ENCODE data around the gene ABL1.

The ABL1 gene

GRCh38 chr9:130914417-130915095, 79.5 kb downstream of the ABL1 start:
- H3K9ac ChIP-seq (ENCODE audit: low read length), result no peak overlapping the region
- peaks cover 4% of the 10 kb centered on the region; the same call in 1 of the 2 replicates for H3K27me3 ChIP-seq (ENCODE audit: insufficient read depth, low read length)
- H3K36me3 ChIP-seq (ENCODE audit: insufficient read depth, low read length), result no peaks in the 10 kb centered on the region
- H3K9me3 ChIP-seq (ENCODE audit: low read length), result no peaks in the 10 kb centered on the region
- H3F3A ChIP-seq (ENCODE audit: insufficient read depth, low read length), result no peaks in the 10 kb centered on the region
- H4K20me1 ChIP-seq (ENCODE audit: insufficient read depth, low read length), result no peaks in the 10 kb centered on the region
- H3K4me3 ChIP-seq (ENCODE audit: low read depth, low read length, poor library complexity, severe bottlenecking), result no peak overlapping the region
- no peak overlapping the region for H2AFZ ChIP-seq (ENCODE audit: low read length)
- H3K4me2 ChIP-seq (ENCODE audit: low read length), result no peak overlapping the region
- H3K27ac ChIP-seq (ENCODE audit: low read depth, low read length, poor library complexity, severe bottlenecking), result no peak overlapping the region
- no peaks in the 10 kb centered on the region for H3K4me1 ChIP-seq (ENCODE audit: insufficient read depth, low read length, severe bottlenecking)
- no peaks in the 10 kb centered on the region for H3K79me2 ChIP-seq (ENCODE audit: insufficient read depth, low read length)
- no peaks in the 10 kb centered on the region for H3K9me2 ChIP-seq (ENCODE audit: low read depth, low read length)
- TF ChIP-seq EZH2 (IDR thresholded peaks at IDR 0.05; ENCODE audit: borderline replicate concordance, low read length), result no peak
- TF ChIP-seq CTCF (IDR thresholded peaks at IDR 0.05; ENCODE audit: low read length), result no peak

DNA sequence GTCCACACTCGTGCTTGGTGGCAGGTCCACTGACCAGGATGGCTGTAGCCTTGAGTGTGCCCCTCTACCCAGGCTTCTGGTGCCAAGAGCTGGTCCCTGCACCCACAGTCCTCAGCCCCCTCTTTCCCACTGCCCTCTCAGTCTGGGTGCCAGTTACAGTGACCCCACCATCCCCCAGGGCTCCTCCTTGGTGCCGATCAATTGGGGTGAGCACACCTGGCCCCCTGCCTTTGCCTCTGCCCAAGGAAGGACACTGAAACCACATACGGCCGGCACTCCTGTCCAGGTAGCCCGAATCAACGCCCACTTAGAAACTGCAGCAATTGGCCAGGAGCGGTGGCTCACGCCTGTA, 80.0 kb downstream of the ABL1 start:
- H3K36me3 ChIP-seq (ENCODE audit: insufficient read depth, low read length), result no peaks in the 10 kb centered on the region
- H2AFZ ChIP-seq (ENCODE audit: low read length), result no peak overlapping the region
- no peak overlapping the region for H3K4me2 ChIP-seq (ENCODE audit: low read length)
- H4K20me1 ChIP-seq (ENCODE audit: insufficient read depth, low read length), result no peaks in the 10 kb centered on the region
- TF ChIP-seq EZH2 (IDR thresholded peaks at IDR 0.05; ENCODE audit: borderline replicate concordance, low read length) (no peak), CTCF (IDR thresholded peaks at IDR 0.05; ENCODE audit: low read length) (no peak)
- no peaks in the 10 kb centered on the region for H3K79me2 ChIP-seq (ENCODE audit: insufficient read depth, low read length)
- H3K9me3 ChIP-seq (ENCODE audit: low read length), result no peaks in the 10 kb centered on the region
- no peak overlapping the region for H3K27ac ChIP-seq (ENCODE audit: low read depth, low read length, poor library complexity, severe bottlenecking)
- H3K9ac ChIP-seq (ENCODE audit: low read length), result no peak overlapping the region
- peaks cover 4% of the 10 kb centered on the region; the same call in 1 of the 2 replicates for H3K27me3 ChIP-seq (ENCODE audit: insufficient read depth, low read length)
- H3F3A ChIP-seq (ENCODE audit: insufficient read depth, low read length), result no peaks in the 10 kb centered on the region
- no peaks in the 10 kb centered on the region for H3K4me1 ChIP-seq (ENCODE audit: insufficient read depth, low read length, severe bottlenecking)
- H3K4me3 ChIP-seq (ENCODE audit: low read depth, low read length, poor library complexity, severe bottlenecking), result no peak overlapping the region
- H3K9me2 ChIP-seq (ENCODE audit: low read depth, low read length), result no peaks in the 10 kb centered on the region

DNA sequence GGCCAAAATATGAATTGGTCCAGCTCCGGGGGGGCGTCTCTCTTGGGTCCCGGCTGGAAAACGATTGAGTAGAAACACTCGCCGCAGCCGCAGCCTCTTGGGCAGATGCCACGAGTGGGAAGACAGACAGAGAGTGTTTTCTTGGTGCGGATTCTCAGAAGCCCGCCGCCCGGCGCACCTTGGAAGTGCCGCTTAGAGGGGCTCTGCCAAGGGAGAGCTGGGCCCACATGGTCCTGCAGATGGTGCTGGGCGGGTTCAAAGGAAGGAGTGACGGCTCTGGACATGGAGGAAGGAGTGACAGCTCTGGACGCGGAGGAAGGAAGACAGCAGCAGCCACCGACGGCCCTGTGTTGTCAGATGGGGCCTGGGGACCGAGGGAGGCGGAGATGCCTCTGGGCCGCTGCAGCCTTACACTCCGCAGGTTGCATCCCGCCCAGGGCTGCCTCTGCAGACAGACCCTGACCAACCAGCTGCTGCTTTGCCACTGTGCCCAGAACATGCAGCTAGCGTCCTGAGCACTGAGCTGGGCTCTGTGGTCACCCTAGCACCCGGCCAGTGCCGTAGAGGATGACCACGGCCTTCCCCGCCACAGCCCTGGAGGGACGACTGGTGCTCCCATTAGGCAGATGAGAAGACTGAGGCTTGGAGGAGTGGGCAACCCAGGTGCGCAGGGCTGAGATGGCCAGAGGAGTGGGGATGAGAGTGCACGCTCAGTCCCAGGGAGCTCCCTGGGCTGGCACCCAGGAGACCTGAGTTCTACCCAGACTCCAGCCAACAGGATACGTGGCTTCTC, 82.3 kb downstream of the ABL1 start:
- no peak overlapping the region for H2AFZ ChIP-seq (ENCODE audit: low read length)
- TF ChIP-seq EZH2 (IDR thresholded peaks at IDR 0.05; ENCODE audit: borderline replicate concordance, low read length), result no peak
- TF ChIP-seq CTCF (IDR thresholded peaks at IDR 0.05; ENCODE audit: low read length), result no peak
- H3K27me3 ChIP-seq (ENCODE audit: insufficient read depth, low read length), result peaks cover 4% of the 10 kb centered on the region; the same call in 1 of the 2 replicates
- no peaks in the 10 kb centered on the region for H4K20me1 ChIP-seq (ENCODE audit: insufficient read depth, low read length)
- H3K4me2 ChIP-seq (ENCODE audit: low read length), result no peak overlapping the region
- no peaks in the 10 kb centered on the region for H3K36me3 ChIP-seq (ENCODE audit: insufficient read depth, low read length)
- no peak overlapping the region for H3K27ac ChIP-seq (ENCODE audit: low read depth, low read length, poor library complexity, severe bottlenecking)
- no peaks in the 10 kb centered on the region for H3F3A ChIP-seq (ENCODE audit: insufficient read depth, low read length)
- H3K9ac ChIP-seq (ENCODE audit: low read length), result no peak overlapping the region
- H3K4me1 ChIP-seq (ENCODE audit: insufficient read depth, low read length, severe bottlenecking), result no peaks in the 10 kb centered on the region
- H3K9me2 ChIP-seq (ENCODE audit: low read depth, low read length), result no peaks in the 10 kb centered on the region
- no peaks in the 10 kb centered on the region for H3K9me3 ChIP-seq (ENCODE audit: low read length)
- no peaks in the 10 kb centered on the region for H3K79me2 ChIP-seq (ENCODE audit: insufficient read depth, low read length)
- no peak overlapping the region for H3K4me3 ChIP-seq (ENCODE audit: low read depth, low read length, poor library complexity, severe bottlenecking)

All from OCI-LY1 (cell line).